ENCODE measurements around the gene TMX4.
"Not testable (repeated sequence)": the region's sequence is repeated elsewhere in the genome, so short reads cannot be mapped to it uniquely, and the experiment has no call there.

TMX4 gene

DNA sequence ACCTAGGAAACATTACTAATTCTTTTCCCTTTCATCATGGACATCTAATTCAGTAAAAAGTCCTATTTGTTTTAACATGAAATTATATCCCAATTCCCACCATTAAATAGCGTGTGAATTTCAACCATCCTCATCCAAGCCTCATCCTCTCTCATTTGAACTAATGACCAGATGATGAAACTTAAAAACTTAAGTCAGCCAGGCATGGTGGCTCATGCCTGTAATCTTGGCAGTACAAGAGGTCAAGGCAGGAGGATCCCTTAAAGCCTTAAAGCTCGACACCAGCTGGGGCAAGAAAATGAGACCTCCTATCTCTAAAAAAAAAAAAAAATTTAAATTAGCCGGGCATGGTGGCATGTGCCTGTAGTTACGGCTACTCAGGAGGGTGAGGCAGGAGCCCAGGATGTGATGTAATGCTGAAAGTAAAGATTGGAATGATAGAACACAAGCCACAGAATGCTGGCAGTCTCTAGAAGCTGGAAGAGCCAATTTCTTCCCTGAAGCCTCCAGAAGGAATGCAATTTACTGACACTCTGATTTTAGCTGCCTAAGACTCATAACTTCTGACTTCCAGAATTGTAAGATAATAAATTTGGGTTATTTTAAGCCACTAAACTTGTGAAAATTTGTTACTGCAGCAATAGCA is 52.2 kb downstream of the TMX4 start:
- no peak for DNase-seq (ENCODE audit: low read depth in 2 of 2)

DNA sequence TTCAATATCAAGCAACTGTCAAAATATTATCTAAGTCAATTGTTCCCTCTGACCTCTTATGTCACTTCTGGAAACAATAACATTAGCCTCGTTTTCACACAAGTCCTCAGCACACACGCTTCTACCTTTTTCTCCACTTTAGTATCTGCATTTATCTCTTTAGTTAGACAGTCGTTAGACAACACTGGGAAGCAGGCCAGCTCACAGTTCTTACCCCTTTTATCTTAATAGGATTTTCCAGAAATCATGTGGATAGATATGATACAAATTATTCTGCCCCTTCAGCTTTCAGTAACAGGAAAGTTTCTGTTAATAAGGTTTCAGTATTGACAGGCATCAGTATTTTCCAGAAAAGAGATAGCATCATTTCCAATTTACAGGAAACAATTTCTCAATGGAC is 53.4 kb downstream of the TMX4 start:
- DNase-seq (ENCODE audit: low read depth in 2 of 2), result no peak

DNA sequence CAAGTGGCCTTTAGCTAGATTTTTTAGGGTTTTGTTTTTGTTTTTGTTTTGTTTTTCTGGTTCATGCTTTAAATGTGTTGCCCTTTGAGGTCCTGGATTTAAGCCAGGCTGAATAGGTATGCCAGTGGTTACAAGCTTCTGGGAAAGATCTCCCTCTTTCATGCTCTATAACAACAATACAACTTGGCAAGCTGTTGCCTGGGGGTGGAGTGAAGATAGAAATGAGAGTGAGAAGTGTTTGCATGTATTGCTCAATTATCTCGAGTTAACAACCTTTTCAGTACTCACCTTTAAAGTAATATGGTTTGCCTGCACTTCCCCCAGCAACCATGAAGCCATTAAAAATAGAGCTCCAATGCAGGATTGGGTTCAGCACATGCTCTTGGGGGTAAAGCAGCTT is 60.1 kb downstream of the TMX4 start:
- no peak for DNase-seq (ENCODE audit: low read depth in 2 of 2)

DNA sequence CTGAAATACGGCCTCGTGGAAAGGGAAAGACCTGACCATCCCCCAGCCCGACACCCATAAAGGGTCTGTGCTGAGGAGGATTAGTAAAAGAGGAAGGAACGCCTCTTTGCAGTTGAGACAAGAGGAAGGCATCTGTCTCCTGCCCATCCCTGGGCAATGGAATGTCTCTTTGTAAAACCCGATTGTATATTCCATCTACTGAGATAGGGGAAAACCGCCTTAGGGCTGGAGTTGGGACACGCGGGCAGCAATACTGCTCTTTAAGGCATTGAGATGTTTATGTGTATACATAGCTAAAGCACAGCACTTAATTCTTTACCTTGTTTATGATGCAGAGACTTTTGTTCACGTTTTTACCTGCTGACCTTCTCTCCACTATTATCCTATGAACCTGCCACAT is 63.0 kb downstream of the TMX4 start:
- DNase-seq (ENCODE audit: low read depth in 2 of 2), result not testable (repeated sequence)

DNA sequence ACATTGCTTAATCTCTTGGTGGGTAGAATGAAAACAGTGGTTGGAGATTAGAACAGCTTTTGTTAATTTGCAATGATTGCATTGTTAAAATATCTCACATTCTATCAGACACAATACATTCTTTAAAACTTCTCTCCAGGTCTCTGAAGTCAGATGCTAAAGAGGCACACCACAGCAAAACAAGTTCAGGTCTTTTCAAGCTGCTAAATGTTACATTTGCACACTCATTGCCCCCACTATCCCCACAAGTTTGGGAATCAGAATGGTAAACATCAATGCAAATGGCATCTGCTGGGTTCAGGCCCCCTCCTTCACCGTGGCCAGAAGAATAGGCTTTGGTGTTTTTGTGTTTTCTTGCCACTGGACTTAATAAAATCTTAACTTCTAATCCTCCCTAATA is 69.2 kb downstream of the TMX4 start:
- no peak for DNase-seq (ENCODE audit: low read depth in 2 of 2)

DNA sequence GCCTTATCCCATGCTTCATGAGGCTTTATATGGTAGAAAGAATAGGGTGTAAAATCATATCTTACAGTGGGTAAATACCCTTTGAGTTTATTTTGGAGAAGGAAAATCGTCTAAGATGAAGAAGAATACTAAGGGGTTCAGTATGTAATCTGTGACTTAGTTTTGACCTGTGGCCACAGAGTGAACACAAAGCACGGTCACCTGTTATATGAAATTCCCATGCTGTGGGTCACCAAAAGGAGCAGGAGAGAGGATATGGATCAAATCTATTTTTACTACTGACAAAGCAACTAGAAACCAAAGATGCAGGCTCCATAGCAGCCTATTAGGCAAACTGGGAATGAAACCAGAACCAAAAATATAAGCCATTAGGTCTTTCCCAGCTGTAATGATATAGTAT is 75.7 kb downstream of the TMX4 start:
- DNase-seq (ENCODE audit: low read depth in 2 of 2), result no peak

DNA sequence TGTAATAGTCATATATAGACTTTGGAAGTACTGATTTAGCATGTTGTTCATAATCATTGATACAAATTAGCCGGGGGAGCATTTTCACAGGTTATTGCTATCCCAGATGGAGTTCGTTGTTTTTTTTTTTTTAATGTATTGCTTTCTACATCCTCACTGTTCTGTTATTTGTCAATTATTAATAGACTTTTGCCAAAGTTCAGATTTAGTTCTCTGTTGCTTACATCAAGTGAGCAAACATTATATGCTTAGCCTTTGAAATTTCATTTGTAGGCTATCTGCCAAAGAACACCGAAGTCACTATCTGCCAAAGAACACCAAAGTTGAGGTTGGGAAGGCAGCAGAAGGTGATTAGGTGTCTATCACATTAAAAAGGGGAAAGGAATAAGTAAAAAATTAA is 79.2 kb downstream of the TMX4 start, which contains the start of gene HAO1:
Gene HAO1, minus strand, starts transcription at position 118 of the 400 bp plus-strand sequence. Its CDS starts 36 bp downstream, at position 82.
- DNase-seq (ENCODE audit: low read depth in 2 of 2), result no peak

DNA sequence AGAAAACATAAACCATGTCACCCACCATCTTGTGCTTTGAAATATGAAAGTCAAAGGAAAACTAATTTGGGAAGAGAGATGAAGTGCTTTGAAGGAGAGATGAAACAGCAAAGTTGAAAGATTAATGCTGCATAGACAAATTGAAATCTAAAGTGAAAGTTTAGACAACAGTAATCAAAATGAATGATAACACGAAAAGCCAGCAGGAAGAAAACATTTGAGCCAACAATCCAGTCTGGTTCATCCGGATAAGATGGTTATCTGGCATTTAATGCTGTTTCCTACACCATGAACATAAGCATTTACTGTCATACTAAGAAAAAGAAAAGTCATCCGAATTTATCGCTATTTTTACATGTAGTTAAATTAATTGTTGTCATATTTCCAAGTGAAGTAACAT is 79.9 kb downstream of the TMX4 start:
- no peak for DNase-seq (ENCODE audit: low read depth in 2 of 2)

DNA sequence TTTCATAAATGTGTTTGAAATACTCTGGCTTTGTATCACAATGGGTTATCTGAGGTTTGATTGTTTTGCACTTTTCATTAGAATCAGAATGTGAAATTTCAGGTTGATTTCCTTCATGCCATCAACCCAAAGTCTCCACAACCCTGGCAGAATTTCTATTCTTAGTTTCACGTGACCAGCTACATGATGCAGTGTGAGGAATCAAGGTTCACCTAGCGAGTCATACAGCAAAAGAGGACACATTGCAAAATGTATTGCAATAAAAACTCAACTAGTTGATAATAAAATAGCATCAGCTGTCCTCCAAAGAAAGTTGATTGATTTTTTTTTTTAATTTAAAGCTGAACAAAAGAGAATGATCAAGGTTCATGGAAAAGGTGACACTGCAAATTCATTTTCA is 81.5 kb downstream of the TMX4 start:
- DNase-seq (ENCODE audit: low read depth in 2 of 2), result no peak

DNA sequence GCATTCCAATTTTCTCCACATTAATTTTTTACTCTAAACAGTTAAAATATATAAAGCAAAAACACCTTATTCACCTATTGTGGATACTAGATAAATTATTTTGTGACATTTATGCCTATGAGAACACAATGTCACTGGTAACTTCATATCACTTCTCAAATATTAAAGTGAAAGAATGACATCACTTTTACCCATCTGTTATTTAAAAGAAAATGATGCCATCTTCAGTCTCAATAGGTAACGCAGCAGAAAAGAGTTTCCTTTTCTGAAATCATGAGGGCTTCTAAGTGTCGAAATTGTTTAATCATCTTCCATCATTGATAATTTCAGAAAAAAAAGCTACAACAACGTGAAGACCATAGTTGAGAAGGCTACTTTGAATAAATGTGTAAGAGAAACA is 82.2 kb downstream of the TMX4 start:
- no peak for DNase-seq (ENCODE audit: low read depth in 2 of 2)

DNA sequence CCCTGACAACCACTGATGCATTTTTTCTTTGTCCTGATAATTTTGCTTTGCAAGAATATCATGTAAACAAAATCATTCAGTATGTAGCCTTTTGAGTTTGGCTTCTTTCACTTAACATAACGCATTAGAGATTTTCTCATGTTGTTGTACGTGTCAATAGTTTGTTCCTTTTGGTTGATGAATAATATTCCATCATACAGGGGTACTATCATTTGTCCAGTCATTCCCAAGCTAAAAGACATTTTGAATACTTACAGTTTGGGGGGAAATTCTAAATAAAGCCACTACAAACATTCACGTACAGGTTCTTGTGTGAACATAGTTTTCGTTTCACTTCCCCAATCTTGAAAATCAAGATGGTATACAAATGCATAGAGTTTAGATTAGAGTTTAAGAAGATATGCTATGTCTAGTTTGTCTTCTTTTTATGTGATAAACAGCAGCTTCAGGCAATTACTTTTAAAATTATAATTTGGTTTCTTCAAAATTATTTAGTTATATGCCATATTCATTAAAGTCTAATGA is 84.5 kb downstream of the TMX4 start:
- no peak for DNase-seq (ENCODE audit: low read depth in 2 of 2)

DNA sequence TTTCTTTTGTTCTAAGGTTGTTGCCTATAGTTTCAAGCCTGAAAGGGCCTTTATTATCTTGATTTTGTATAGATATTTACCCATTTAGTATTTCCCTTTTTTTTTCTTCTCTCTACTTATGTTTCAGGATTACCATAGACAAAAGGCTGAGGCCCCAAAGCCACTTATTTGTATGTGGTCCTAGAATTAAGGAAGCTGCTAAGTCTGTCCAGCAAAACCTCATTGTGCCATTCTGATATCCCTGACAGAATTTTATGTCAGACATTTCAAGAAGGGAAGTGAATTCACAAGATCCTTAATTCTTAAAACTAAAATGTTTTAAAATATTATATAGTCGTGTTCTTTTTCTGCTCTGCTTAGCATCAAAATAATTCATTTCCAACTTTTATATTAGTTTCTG is 86.2 kb downstream of the TMX4 start:
- no peak for DNase-seq (ENCODE audit: low read depth in 2 of 2)

DNA sequence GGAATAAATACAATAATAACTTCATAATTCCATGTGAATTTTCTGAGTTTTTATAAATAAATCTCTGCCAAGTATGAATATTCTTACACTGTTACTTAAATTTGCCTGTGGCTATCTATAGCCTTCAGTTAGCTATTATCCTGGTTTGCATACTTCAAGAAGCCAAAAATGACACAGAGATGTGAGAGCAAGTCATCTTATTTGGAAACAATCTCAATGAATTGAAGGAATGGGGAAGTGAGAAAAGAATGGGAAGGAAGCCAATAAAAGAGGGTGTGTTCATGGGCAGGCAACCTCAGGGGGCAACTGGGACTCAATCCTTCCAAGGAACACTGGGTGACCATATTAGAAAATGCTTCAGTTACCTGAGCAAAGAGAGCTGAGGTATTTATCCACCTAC is 89.2 kb downstream of the TMX4 start:
- DNase-seq (ENCODE audit: low read depth in 2 of 2), result no peak
